MM.1S (cell line): ENCODE measurements around the gene SLC35F1.

Source experiments
- DNase-seq: peaks from one replicate; pipeline ENCODE4 v3.0.0-alpha.2; 2015
- H2AFZ ChIP-seq: fragments of 300-600 bp; sonication (generic); 2 replicates; pipeline ENCODE4 v1.6.0; 2016; ENCODE audit warnings: antibody characterized with exemption, low read length
- H3F3A ChIP-seq: fragments of 300-600 bp; sonication (generic); 2 replicates; pipeline ENCODE4 v1.6.1; 2016; ENCODE audit warnings: mild to moderate bottlenecking, antibody characterized with exemption, low read length, moderate library complexity, mixed read lengths; ENCODE audit not compliant: insufficient read depth
- H3K27ac ChIP-seq: fragments of 300-600 bp; sonication (generic); 2 replicates; pipeline ENCODE4 v1.5.1; 2016; ENCODE audit warnings: mild to moderate bottlenecking, low read length
- H3K27me3 ChIP-seq: fragments of 300-600 bp; sonication (generic); replicated peaks from 2 replicates; pipeline ENCODE4 v1.6.0; 2016; ENCODE audit warnings: low read length; ENCODE audit not compliant: insufficient read depth
- H3K36me3 ChIP-seq: fragments of 300-600 bp; sonication (generic); replicated peaks from 2 replicates; pipeline ENCODE4 v1.6.1; 2016; ENCODE audit warnings: mild to moderate bottlenecking, low read length, mixed read lengths; ENCODE audit not compliant: insufficient read depth
- H3K4me1 ChIP-seq: fragments of 300-600 bp; sonication (generic); 2 replicates; pipeline ENCODE4 v1.6.1; 2016; ENCODE audit warnings: low read length, mixed read lengths
- H3K4me2 ChIP-seq: fragments of 300-600 bp; sonication (generic); 2 replicates; pipeline ENCODE4 v1.6.0; 2016; ENCODE audit warnings: low read depth, low read length
- H3K4me3 ChIP-seq: fragments of 300-600 bp; sonication (generic); 2 replicates; pipeline ENCODE4 v1.5.1; 2016; ENCODE audit warnings: low read length, mixed read lengths
- H3K79me2 ChIP-seq: fragments of 300-600 bp; sonication (generic); 2 replicates; pipeline ENCODE4 v1.6.1; 2016; ENCODE audit warnings: mixed run types, low read length, mixed read lengths
- H3K9ac ChIP-seq: fragments of 300-600 bp; sonication (generic); 2 replicates; pipeline ENCODE4 v1.6.1; 2016; ENCODE audit warnings: low read length, mixed read lengths
- H3K9me2 ChIP-seq: fragments of 300-600 bp; sonication (generic); replicated peaks from 2 replicates; pipeline ENCODE4 v1.6.1; 2016; ENCODE audit warnings: mild to moderate bottlenecking, low read length, mixed read lengths; ENCODE audit not compliant: insufficient read depth
- H3K9me3 ChIP-seq: fragments of 300-600 bp; sonication (generic); replicated peaks from 2 replicates; pipeline ENCODE4 v1.6.1; 2016; ENCODE audit warnings: mild to moderate bottlenecking, low read length, mixed read lengths; ENCODE audit not compliant: insufficient read depth
- H4K20me1 ChIP-seq: fragments of 300-600 bp; sonication (generic); 2 replicates; pipeline ENCODE4 v1.6.1; 2016; ENCODE audit warnings: mild to moderate bottlenecking, low read length, moderate library complexity, mixed read lengths; ENCODE audit not compliant: insufficient read depth
- EZH2 ChIP-seq: fragments of 300-600 bp; sonication (generic); optimal IDR thresholded peaks from 2 replicates; pipeline ENCODE3; 2017; ENCODE audit warnings: low read depth, mild to moderate bottlenecking, antibody characterized with exemption, low read length, mixed read lengths
- EZH2phosphoT487 ChIP-seq: fragments of 300-600 bp; sonication (generic); IDR thresholded peaks from 2 replicates; pipeline ENCODE4 v1.6.1; 2018; ENCODE audit warnings: antibody characterized with exemption, low read length
- TF ChIP-seq, protein P1 (sequence below): fragments of 300-600 bp; sonication (generic); IDR thresholded peaks from 2 replicates; pipeline ENCODE4 v1.5.1; 2016; ENCODE audit warnings: antibody characterized with exemption, low read length, mixed read lengths

Gene SLC35F1

DNA sequence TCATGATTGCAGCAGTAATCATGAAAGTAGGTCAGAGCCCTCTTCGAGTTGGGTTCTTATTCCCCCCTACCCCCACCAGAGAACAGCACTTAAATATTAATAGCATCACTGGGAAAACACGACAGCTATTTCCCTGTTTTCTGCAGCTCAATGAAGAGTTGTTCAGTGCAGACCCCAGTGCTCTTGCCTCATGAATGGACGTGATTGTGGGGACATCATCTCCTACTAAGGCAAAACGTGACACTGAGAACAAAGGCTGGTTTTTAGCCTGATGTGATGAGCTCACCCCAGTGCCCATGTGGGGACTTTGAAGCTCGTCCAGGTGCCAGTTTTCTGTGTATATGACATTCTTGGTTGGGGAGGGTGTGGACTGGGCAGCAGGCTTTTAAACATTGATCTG is 105.9 kb downstream of the SLC35F1 start:
- Histone ChIP-seq H3F3A (no peaks in the 10 kb centered on the region), H3K36me3 (no peaks in the 10 kb centered on the region), H2AFZ (no peak overlapping the region), H4K20me1 (no peaks in the 10 kb centered on the region), H3K27ac (no peak overlapping the region), H3K9ac (no peak overlapping the region), H3K4me3 (no peak overlapping the region), H3K4me2 (no peak overlapping the region), H3K9me2 (no peaks in the 10 kb centered on the region), H3K79me2 (no peaks in the 10 kb centered on the region), H3K4me1 (no peaks in the 10 kb centered on the region), H3K9me3 (no peaks in the 10 kb centered on the region), H3K27me3 (no peaks in the 10 kb centered on the region)
- TF ChIP-seq, protein P1, sequence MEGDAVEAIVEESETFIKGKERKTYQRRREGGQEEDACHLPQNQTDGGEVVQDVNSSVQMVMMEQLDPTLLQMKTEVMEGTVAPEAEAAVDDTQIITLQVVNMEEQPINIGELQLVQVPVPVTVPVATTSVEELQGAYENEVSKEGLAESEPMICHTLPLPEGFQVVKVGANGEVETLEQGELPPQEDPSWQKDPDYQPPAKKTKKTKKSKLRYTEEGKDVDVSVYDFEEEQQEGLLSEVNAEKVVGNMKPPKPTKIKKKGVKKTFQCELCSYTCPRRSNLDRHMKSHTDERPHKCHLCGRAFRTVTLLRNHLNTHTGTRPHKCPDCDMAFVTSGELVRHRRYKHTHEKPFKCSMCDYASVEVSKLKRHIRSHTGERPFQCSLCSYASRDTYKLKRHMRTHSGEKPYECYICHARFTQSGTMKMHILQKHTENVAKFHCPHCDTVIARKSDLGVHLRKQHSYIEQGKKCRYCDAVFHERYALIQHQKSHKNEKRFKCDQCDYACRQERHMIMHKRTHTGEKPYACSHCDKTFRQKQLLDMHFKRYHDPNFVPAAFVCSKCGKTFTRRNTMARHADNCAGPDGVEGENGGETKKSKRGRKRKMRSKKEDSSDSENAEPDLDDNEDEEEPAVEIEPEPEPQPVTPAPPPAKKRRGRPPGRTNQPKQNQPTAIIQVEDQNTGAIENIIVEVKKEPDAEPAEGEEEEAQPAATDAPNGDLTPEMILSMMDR, result no peak
- no peak for TF ChIP-seq EZH2phosphoT487
- TF ChIP-seq EZH2, result no peak
- DNase-seq, result no peak

DNA sequence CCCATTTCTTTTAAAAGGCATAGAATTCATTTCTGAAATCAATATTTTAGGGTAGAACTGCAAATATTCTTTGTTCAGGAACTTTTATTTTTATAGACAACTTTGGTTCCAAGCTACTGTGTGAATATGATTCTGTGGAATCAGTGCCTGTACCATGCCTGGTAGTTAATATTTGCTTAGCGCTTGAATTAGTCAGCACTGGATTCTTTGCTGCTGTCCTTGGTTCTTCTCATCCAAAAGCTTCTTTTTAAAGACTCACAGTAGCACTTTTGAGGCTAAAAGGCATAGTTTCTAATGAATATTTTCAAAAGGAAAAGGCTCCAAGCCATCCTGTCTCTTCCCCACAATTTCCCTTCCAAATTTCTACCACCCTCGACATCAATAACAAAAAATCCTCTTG is 109.5 kb downstream of the SLC35F1 start:
- Histone ChIP-seq H3K4me3 (no peak overlapping the region), H3K9me2 (no peaks in the 10 kb centered on the region), H3K27ac (no peak overlapping the region), H3K4me1 (no peaks in the 10 kb centered on the region), H4K20me1 (no peaks in the 10 kb centered on the region), H3K9me3 (no peaks in the 10 kb centered on the region), H2AFZ (no peak overlapping the region), H3K79me2 (no peaks in the 10 kb centered on the region), H3K27me3 (no peaks in the 10 kb centered on the region), H3K4me2 (no peak overlapping the region), H3K36me3 (no peaks in the 10 kb centered on the region), H3K9ac (no peak overlapping the region), H3F3A (no peaks in the 10 kb centered on the region)
- TF ChIP-seq, protein P1, result no peak
- TF ChIP-seq EZH2, result no peak
- no peak for TF ChIP-seq EZH2phosphoT487
- DNase-seq, result no peak

DNA sequence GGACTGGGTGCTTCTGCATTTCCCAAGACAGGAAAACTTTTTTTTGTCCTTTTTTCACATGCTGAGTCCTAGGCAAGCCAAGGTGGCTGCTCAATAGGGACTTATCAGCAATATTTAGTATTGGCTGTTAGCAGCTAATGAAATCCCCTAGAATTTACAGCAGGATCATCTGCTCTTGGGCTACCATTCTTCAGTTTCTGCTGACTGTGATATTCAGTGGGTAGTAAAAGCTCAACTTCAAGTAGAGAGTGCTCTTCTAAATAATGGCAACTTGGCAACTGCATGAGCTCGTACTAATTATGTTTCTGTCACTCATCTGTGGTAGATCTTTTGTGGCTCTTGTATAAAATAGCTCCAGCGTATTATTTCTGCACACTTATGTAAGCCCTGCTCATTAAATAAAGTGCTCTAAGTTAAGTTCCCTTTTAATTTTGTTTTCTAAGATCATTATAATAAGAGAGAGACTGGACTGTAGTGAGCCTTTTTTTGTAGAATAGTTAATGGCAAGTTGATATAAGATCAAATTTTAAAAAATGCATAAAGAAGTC is 110.3 kb downstream of the SLC35F1 start:
- no peak for DNase-seq
- H3K79me2 ChIP-seq, result no peaks in the 10 kb centered on the region

More for the DNA sequence above, 110.3 kb downstream of the SLC35F1 start:
- Histone ChIP-seq H3K4me1 (no peaks in the 10 kb centered on the region), H3K4me2 (no peak overlapping the region), H3F3A (no peaks in the 10 kb centered on the region), H4K20me1 (no peaks in the 10 kb centered on the region), H3K9me3 (no peaks in the 10 kb centered on the region), H3K9ac (no peak overlapping the region), H3K27ac (no peak overlapping the region), H3K27me3 (no peaks in the 10 kb centered on the region), H3K36me3 (no peaks in the 10 kb centered on the region), H2AFZ (no peak overlapping the region), H3K4me3 (no peak overlapping the region), H3K9me2 (no peaks in the 10 kb centered on the region)
- no peak for TF ChIP-seq EZH2phosphoT487
- TF ChIP-seq, protein P1, result no peak
- no peak for TF ChIP-seq EZH2
